Peyer's patch (tissue), 4 donors: ENCODE data around the gene FAM222A. TPM values are rescaled to one million over a fixed set of nuclear protein-coding genes. Genes with fewer than 3 reads are reported as not detected.

Experiments used
- DNase-seq, 3 donors: peaks; one replicate each; pipeline ENCODE4 v3.0.0-alpha.2; 2017 to 2019
- H3K27ac ChIP-seq, 4 donors: fragments of 200-600 bp; sonication (generic); one replicate each; pipeline ENCODE4 v1.5.1; 2016 to 2019
- H3K27me3 ChIP-seq, 2 donors: fragments of 200-600 bp; sonication (generic); one replicate each; pipeline ENCODE4 v1.5.1; 2019
- H3K36me3 ChIP-seq, 3 donors: fragments of 200-600 bp; sonication (generic); one replicate each; pipeline ENCODE4 v1.5.1; 2016 to 2019
- H3K4me1 ChIP-seq, 4 donors: fragments of 200-600 bp; sonication (generic); one replicate each; pipeline ENCODE4 v1.5.1; 2016 to 2019
- H3K4me3 ChIP-seq, 4 donors: fragments of 200-600 bp; sonication (generic); 1 replicate in 3 of 4; 2 replicates in 1 of 4; pipeline ENCODE4 v1.5.1; 2016 to 2019; ENCODE audit warnings: mild to moderate bottlenecking in 1 of 4
- H3K9me3 ChIP-seq, 4 donors: fragments of 200-600 bp; sonication (generic); one replicate each; pipeline ENCODE4 v1.5.1; 2016 to 2019; ENCODE audit warnings: mild to moderate bottlenecking in 1 of 4
- POLR2A ChIP-seq, 2 donors: fragments of 450-650 bp; IDR thresholded peaks; one replicate each; pipeline ENCODE4 v1.5.1; 2017; ENCODE audit warnings: antibody characterized with exemption in 2 of 2, mild to moderate bottlenecking in 2 of 2, moderate library complexity in 2 of 2
- total RNA-seq, 4 donors: library from RNA; depleted of rRNA; stranded (reverse); fragments of >200 nt; gene quantifications; one replicate each; pipeline ENCODE4 v1.1.0, GENCODE V29; 2016
- TF ChIP-seq, protein P1 (sequence below), 6 experiments: fragments of 450-650 bp in 4 of 6; fragments of 200-600 bp in 2 of 6; sonication (generic) in 1 of 6; IDR thresholded peaks; one replicate each; pipeline ENCODE4 v1.5.1; 2017 to 2019; ENCODE audit warnings: antibody characterized with exemption in 6 of 6, mild to moderate bottlenecking in 3 of 6, moderate library complexity in 1 of 6

FAM222A gene
- total RNA-seq, 4 donors from 2014 or later: 3.9 to 26.1 (median 7.0) TPM

DNA sequence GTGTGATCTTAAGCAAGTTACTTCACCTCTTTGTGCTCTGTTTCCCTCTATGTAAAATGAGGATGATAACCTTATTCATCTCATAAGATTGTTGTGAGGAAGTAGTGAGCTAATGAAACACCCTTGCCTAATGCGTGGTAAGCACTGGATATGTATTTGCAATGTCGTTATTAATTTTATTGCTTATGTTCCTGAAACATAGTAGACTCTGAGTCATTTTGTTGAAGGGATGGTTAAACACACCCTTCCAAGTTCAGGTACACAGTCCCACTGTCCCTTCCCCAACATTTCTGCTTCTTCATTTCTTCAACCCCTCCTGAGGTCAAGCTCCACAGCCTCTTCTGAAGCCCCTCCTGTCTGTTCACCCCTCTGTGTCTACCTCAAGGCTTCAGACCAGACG lies 40.2 kb upstream of the FAM222A start:
- no peak for DNase-seq

DNA sequence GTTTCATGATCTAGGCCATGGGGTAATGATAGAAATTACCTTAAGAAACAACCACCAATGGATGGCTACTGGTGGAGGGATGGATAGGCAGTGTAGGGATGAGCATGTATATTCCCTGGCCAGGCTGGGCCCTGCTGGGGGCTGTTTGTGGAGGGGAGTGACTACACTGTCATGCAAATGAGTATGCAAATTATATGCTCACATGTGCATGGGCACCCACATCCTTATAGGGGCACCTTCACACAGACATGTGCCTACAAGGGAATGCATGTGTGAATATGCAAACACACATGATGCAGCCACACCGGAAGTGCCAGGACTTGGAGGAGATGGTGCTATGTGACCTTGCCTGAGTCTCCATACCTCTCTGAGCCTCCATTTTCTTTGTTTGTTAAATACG lies 39.7 kb upstream of the FAM222A start:
- TF ChIP-seq, protein P1, sequence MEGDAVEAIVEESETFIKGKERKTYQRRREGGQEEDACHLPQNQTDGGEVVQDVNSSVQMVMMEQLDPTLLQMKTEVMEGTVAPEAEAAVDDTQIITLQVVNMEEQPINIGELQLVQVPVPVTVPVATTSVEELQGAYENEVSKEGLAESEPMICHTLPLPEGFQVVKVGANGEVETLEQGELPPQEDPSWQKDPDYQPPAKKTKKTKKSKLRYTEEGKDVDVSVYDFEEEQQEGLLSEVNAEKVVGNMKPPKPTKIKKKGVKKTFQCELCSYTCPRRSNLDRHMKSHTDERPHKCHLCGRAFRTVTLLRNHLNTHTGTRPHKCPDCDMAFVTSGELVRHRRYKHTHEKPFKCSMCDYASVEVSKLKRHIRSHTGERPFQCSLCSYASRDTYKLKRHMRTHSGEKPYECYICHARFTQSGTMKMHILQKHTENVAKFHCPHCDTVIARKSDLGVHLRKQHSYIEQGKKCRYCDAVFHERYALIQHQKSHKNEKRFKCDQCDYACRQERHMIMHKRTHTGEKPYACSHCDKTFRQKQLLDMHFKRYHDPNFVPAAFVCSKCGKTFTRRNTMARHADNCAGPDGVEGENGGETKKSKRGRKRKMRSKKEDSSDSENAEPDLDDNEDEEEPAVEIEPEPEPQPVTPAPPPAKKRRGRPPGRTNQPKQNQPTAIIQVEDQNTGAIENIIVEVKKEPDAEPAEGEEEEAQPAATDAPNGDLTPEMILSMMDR (IDR thresholded peaks at IDR 0.05): no peak
- TF ChIP-seq POLR2A (IDR thresholded peaks at IDR 0.05): no peak
- H3K9me3 ChIP-seq: no peaks in the 10 kb centered on the region
- H3K27me3 ChIP-seq: no peaks in the 10 kb centered on the region
- H3K4me3 ChIP-seq: no peak overlapping the region
- no peak for DNase-seq
- no peaks in the 10 kb centered on the region for H3K36me3 ChIP-seq
- no peak overlapping the region for H3K27ac ChIP-seq
- peaks cover 0 to 6% (median 0%) of the 10 kb centered on the region in 4 donors for H3K4me1 ChIP-seq

More for the DNA sequence above, 40.2 kb upstream of the FAM222A start:
- Histone ChIP-seq H3K27ac (no peak overlapping the region), H3K4me3 (no peak overlapping the region), H3K27me3 (no peaks in the 10 kb centered on the region), H3K9me3 (no peaks in the 10 kb centered on the region), H3K4me1 (peaks cover 0 to under 1% (median 0%) of the 10 kb centered on the region in 4 donors), H3K36me3 (no peaks in the 10 kb centered on the region)
- TF ChIP-seq, protein P1 (IDR thresholded peaks at IDR 0.05): no peak
- no peak for TF ChIP-seq POLR2A (IDR thresholded peaks at IDR 0.05)

DNA sequence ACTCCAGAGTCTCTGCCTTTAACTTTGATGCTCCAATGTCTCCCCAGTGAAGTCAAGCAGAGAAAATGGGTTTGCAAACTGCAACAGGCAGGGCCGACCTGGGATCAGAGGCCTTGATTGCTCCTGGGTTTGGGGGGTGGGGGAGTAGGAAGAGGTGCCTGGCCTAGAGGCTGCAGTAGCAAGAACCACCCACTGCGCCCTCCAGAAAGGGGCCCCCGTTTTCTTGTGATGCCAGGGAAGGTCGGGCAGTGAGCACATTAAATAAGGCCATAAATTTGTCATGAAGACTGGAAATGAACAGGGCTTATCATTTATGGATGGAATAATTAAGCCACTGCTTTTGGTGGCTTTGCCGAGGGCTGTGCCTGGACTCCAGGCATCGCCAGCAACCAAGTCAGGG lies 38.2 kb upstream of the FAM222A start:
- Histone ChIP-seq H3K27me3 (no peaks in the 10 kb centered on the region), H3K4me3 (no peak overlapping the region), H3K36me3 (no peaks in the 10 kb centered on the region), H3K4me1 (peaks cover 0 to 18% (median 0%) of the 10 kb centered on the region in 4 donors), H3K27ac (no peak overlapping the region), H3K9me3 (no peaks in the 10 kb centered on the region)
- TF ChIP-seq, protein P1 (IDR thresholded peaks at IDR 0.05): no peak
- no peak for TF ChIP-seq POLR2A (IDR thresholded peaks at IDR 0.05)
- DNase-seq: no peak

DNA sequence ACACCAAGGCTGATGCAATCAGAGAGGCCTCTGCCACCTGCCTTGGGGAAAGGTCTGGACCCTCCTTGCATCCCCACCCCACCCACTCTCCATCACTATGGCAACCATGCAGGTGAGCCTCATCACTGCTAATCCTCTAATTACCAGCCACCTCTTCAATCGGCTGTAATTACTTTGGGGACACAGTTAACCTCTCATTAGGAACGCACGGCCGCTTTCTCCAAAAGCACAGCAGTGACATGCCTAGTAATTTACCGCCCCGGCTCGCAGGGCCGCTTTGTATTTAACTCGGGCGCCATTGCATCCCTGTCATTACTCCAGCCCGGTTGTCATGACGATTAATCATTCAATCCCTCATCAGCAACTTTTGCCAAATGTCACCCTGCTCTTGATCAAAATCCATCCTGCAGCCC lies 36.3 kb upstream of the FAM222A start:
- Histone ChIP-seq H3K27me3 (no peaks in the 10 kb centered on the region), H3K4me3 (no peak overlapping the region), H3K27ac (no peak overlapping the region), H3K9me3 (no peaks in the 10 kb centered on the region), H3K4me1 (peaks cover 0 to 18% (median 0%) of the 10 kb centered on the region in 4 donors), H3K36me3 (no peaks in the 10 kb centered on the region)
- DNase-seq: no peak
- TF ChIP-seq, protein P1 (IDR thresholded peaks at IDR 0.05): no peak
- TF ChIP-seq POLR2A (IDR thresholded peaks at IDR 0.05): no peak

DNA sequence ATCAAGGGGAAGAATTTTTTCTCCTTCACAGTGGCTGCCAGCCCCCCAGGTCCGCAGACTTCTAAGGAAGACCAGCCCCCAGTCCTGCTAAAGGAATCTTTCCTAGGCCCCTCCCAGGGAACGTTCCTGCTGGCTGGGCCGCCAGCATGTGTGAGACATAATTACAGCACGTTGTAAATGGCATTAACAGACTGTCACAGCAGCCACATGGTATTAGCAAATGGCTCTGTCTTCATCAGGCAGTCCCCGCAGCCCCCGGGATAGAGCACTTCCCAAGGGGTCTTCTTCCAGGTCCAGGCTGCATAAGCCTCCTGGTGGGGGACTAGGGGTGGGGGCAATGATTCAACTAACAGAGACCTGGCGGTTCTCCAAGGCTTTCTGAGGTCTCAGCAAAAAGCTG lies 34.9 kb upstream of the FAM222A start:
- Histone ChIP-seq H3K4me3 (no peak overlapping the region), H3K4me1 (peaks cover 0 to 18% (median 0%) of the 10 kb centered on the region in 4 donors), H3K36me3 (no peaks in the 10 kb centered on the region), H3K27ac (peak overlapping the region in 1 of 4 donors; percentile 60), H3K27me3 (no peaks in the 10 kb centered on the region), H3K9me3 (no peaks in the 10 kb centered on the region)
- TF ChIP-seq POLR2A (IDR thresholded peaks at IDR 0.05): no peak
- TF ChIP-seq, protein P1 (IDR thresholded peaks at IDR 0.05): no peak
- DNase-seq: peak in 1 of 3 donors; percentile 56
